ENCODE results near the gene PHTF2. TPM values are rescaled to one million over a fixed set of nuclear protein-coding genes. Genes with fewer than 3 reads are reported as not detected.

The PHTF2 gene
- total RNA-seq, 1 experiment from 2014 or later = 20.3 TPM

DNA sequence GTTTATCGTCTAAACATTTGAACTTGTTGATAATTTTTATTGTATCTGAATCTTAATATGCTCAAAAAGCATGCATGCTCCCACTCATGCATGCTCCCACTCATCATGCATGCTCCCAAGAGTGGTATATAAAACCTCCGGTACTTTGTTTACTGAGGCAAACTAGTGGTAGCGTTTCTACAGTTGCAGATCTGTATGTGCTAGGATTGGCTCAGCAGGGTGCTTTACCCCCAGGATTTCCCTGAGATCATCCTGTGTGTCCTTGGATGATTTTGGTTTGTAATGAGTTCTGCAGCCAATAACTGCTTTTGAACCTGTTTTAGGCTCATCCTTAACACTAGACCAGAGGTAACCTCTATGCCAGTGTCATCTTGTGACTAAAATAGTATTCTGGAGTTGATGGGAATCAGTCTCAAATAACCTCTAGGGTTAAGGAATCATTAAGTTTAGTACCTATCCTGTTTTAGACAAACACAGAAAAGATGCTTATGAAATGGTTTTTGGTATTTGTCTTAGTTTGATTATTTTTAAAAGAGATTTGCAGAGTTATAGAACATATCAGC lies 40.4 kb downstream of the PHTF2 start:
- TF ChIP-seq, protein P1, sequence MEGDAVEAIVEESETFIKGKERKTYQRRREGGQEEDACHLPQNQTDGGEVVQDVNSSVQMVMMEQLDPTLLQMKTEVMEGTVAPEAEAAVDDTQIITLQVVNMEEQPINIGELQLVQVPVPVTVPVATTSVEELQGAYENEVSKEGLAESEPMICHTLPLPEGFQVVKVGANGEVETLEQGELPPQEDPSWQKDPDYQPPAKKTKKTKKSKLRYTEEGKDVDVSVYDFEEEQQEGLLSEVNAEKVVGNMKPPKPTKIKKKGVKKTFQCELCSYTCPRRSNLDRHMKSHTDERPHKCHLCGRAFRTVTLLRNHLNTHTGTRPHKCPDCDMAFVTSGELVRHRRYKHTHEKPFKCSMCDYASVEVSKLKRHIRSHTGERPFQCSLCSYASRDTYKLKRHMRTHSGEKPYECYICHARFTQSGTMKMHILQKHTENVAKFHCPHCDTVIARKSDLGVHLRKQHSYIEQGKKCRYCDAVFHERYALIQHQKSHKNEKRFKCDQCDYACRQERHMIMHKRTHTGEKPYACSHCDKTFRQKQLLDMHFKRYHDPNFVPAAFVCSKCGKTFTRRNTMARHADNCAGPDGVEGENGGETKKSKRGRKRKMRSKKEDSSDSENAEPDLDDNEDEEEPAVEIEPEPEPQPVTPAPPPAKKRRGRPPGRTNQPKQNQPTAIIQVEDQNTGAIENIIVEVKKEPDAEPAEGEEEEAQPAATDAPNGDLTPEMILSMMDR (IDR thresholded peaks at IDR 0.05; ENCODE audit: unreplicated experiment) = no peak
- H3K27me3 Mint-ChIP-seq (ENCODE audit: unreplicated experiment) = no peaks in the 10 kb centered on the region
- no peaks in the 10 kb centered on the region for H3K36me3 Mint-ChIP-seq (ENCODE audit: insufficient read depth, unreplicated experiment)
- no peak overlapping the region for H3K27ac Mint-ChIP-seq (ENCODE audit: unreplicated experiment)
- H3K4me1 Mint-ChIP-seq (ENCODE audit: low read depth, unreplicated experiment) = no peaks in the 10 kb centered on the region
- no TSS peak for BruUV-seq (replicated peaks)
- no peak overlapping the region for H3K4me3 Mint-ChIP-seq (ENCODE audit: low read depth, unreplicated experiment)
- CTCF ChIA-PET = no interaction called here
- H3K9me3 Mint-ChIP-seq (ENCODE audit: low read depth, unreplicated experiment) = no peaks in the 10 kb centered on the region
- DNase-seq = no peak
- intact Hi-C loops (cut with micrococcal nuclease; ENCODE audit: unreplicated experiment) = no loop called here

DNA sequence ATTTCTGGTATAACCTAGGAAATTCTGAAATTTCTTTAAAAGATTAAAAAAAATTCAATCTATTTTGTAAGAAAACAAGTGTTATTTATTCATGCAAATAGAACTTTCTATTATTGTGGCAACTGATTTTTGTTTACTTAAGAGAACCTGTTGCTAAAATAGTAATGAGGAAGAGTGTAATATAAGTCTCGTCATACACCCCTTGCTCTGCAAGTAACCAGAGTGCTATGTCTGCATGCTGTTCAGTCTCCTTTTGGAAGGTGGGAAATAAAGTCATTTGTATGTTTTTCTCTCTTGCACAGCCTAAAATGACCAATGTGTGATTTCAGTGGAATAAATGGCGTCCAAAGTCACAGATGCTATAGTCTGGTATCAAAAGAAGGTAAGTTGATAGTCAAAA lies 41.3 kb downstream of the PHTF2 start:
- Mint-ChIP-seq H3K9me3 (ENCODE audit: low read depth, unreplicated experiment) (no peaks in the 10 kb centered on the region), H3K27ac (ENCODE audit: unreplicated experiment) (no peak overlapping the region), H3K36me3 (ENCODE audit: insufficient read depth, unreplicated experiment) (no peaks in the 10 kb centered on the region), H3K4me1 (ENCODE audit: low read depth, unreplicated experiment) (no peaks in the 10 kb centered on the region), H3K4me3 (ENCODE audit: low read depth, unreplicated experiment) (no peak overlapping the region), H3K27me3 (ENCODE audit: unreplicated experiment) (no peaks in the 10 kb centered on the region)
- CTCF ChIA-PET = no interaction called here
- TF ChIP-seq, protein P1 (IDR thresholded peaks at IDR 0.05; ENCODE audit: unreplicated experiment) = no peak
- no TSS peak for BruUV-seq (replicated peaks)
- no peak for DNase-seq
- intact Hi-C loops (cut with micrococcal nuclease; ENCODE audit: unreplicated experiment) = no loop called here

- CTCF ChIA-PET = interaction anchor here (0.6 kb wide), 1 partner anchor 363 kb away, joined by 5 read pairs; no protein-coding TSS in a partner anchor
- no peaks in the 10 kb centered on the region for H3K27me3 Mint-ChIP-seq (ENCODE audit: unreplicated experiment)
- intact Hi-C loops (cut with micrococcal nuclease; ENCODE audit: unreplicated experiment) = no loop called here
These were observed 44.6 kb downstream of the PHTF2 start for GRCh38 chr7:77843194-77843593.

GRCh38 chr7:77846317-77847092 lies 47.9 kb downstream of the PHTF2 start:
- CTCF ChIA-PET = no interaction called here
- no peaks in the 10 kb centered on the region for H3K36me3 Mint-ChIP-seq (ENCODE audit: insufficient read depth, unreplicated experiment)
- H3K4me3 Mint-ChIP-seq (ENCODE audit: low read depth, unreplicated experiment) = no peak overlapping the region
- no TSS peak for BruUV-seq (replicated peaks)
- no peaks in the 10 kb centered on the region for H3K4me1 Mint-ChIP-seq (ENCODE audit: low read depth, unreplicated experiment)
- no peaks in the 10 kb centered on the region for H3K27me3 Mint-ChIP-seq (ENCODE audit: unreplicated experiment)
- intact Hi-C loops (cut with micrococcal nuclease; ENCODE audit: unreplicated experiment) = no loop called here
- no peak overlapping the region for H3K27ac Mint-ChIP-seq (ENCODE audit: unreplicated experiment)
- TF ChIP-seq, protein P1 (IDR thresholded peaks at IDR 0.05; ENCODE audit: unreplicated experiment) = no peak
- DNase-seq = no peak
- H3K9me3 Mint-ChIP-seq (ENCODE audit: low read depth, unreplicated experiment) = no peaks in the 10 kb centered on the region

More at GRCh38 chr7:77843194-77843593, 44.6 kb downstream of the PHTF2 start:
- H3K27ac Mint-ChIP-seq (ENCODE audit: unreplicated experiment) = no peak overlapping the region
- TF ChIP-seq, protein P1 (IDR thresholded peaks at IDR 0.05; ENCODE audit: unreplicated experiment) = no peak
- H3K4me3 Mint-ChIP-seq (ENCODE audit: low read depth, unreplicated experiment) = no peak overlapping the region
- no TSS peak for BruUV-seq (replicated peaks)
- H3K4me1 Mint-ChIP-seq (ENCODE audit: low read depth, unreplicated experiment) = no peaks in the 10 kb centered on the region
- no peaks in the 10 kb centered on the region for H3K9me3 Mint-ChIP-seq (ENCODE audit: low read depth, unreplicated experiment)
- no peaks in the 10 kb centered on the region for H3K36me3 Mint-ChIP-seq (ENCODE audit: insufficient read depth, unreplicated experiment)
- no peak for DNase-seq
